GM12878 (cell line): Measurements from ENCODE around the gene ST13. TPM values are rescaled to one million over a fixed set of nuclear protein-coding genes. Genes with fewer than 3 reads are reported as not detected.
A peak's percentile ranks its signal among the peaks of the same experiment; 100 is the strongest.

Experiments used
- BACH1 ChIP-seq: fragments of 450-650 bp; IDR thresholded peaks from 2 replicates; pipeline ENCODE4 v1.6.1; 2017; ENCODE audit warnings: mild to moderate bottlenecking, borderline replicate concordance
- EP300 ChIP-seq, 2 experiments: fragments of 150-350 bp in 1 of 2; IDR thresholded peaks; 2 replicates each; pipeline ENCODE4 v1.6.1; 2011 to 2012; ENCODE audit warnings: low read depth in 2 of 2, low read length in 2 of 2, borderline replicate concordance in 1 of 2, improper control_type of control experiment in 1 of 2, inconsistent platforms in 1 of 2; ENCODE audit not compliant: control insufficient read depth in 1 of 2
- FOXM1 ChIP-seq: IDR thresholded peaks from 2 replicates; pipeline ENCODE4 v1.6.1; 2012; ENCODE audit warnings: low read depth, mild to moderate bottlenecking, inconsistent platforms, low read length, moderate library complexity
- KDM1A ChIP-seq: fragments of 200-600 bp; sonication (generic); IDR thresholded peaks from 2 replicates; pipeline ENCODE4 v1.6.1; 2016; ENCODE audit warnings: borderline replicate concordance
- LARP7 ChIP-seq: fragments of 450-650 bp; IDR thresholded peaks from 2 replicates; pipeline ENCODE4 v1.6.1; 2017; ENCODE audit warnings: mild to moderate bottlenecking
- MXI1 ChIP-seq: fragments of 150-350 bp; IDR thresholded peaks from 2 replicates; pipeline ENCODE4 v1.6.1; 2011; ENCODE audit warnings: low read depth, mild to moderate bottlenecking, inconsistent platforms, low read length, improper control_type of control experiment
- NBN ChIP-seq: fragments of 450-650 bp; IDR thresholded peaks from 2 replicates; pipeline ENCODE4 v1.6.1; 2016
- PKNOX1 ChIP-seq: fragments of 450-650 bp; IDR thresholded peaks from 2 replicates; pipeline ENCODE4 v1.6.1; 2016; ENCODE audit warnings: mild to moderate bottlenecking
- SP1 ChIP-seq: IDR thresholded peaks from one replicate; pipeline ENCODE4 v1.6.1; 2011; ENCODE audit warnings: low read depth, low read length
- SREBF1 ChIP-seq: IDR thresholded peaks from 2 replicates; pipeline ENCODE4 v1.6.1; 2012; ENCODE audit warnings: mild to moderate bottlenecking, low read length
- TCF3 ChIP-seq: IDR thresholded peaks from 2 replicates; pipeline ENCODE4 v1.6.1; 2012; ENCODE audit warnings: low read depth, mild to moderate bottlenecking, low read length, borderline replicate concordance; ENCODE audit not compliant: insufficient read depth
- USF2 ChIP-seq: IDR thresholded peaks from 2 replicates; pipeline ENCODE4 v1.6.1; 2011; ENCODE audit warnings: low read depth, low read length, improper control_type of control experiment, borderline replicate concordance
- ZBTB4 ChIP-seq: fragments of 450-650 bp; formaldehyde crosslinking; IDR thresholded peaks from 2 replicates; pipeline ENCODE4 v1.4.0; 2022; ENCODE audit warnings: mild to moderate bottlenecking, moderate library complexity
- ZNF384 ChIP-seq: IDR thresholded peaks from 2 replicates; pipeline ENCODE4 v1.6.1; 2012; ENCODE audit warnings: low read depth, mild to moderate bottlenecking, low read length, improper control_type of control experiment, borderline replicate concordance
- ZZZ3 ChIP-seq: IDR thresholded peaks from 2 replicates; pipeline ENCODE4 v1.6.1; 2011; ENCODE audit warnings: low read depth; ENCODE audit not compliant: control insufficient read depth, insufficient read length
- polyA plus RNA-seq, 11 experiments: library from polyadenylated mRNA; depleted of rRNA in 4 of 11; unstranded in 6 of 11; stranded (reverse) in 5 of 11; fragments of >200 nt; fragmentation: Nextera tagmentation in 4 of 11; fragmentation: Illumina TruSeq in 1 of 11; extraction: Ambion mirVana in 4 of 11; extraction: Trizol in 1 of 11; gene quantifications; 1 replicate in 1 of 11; 2 replicates in 10 of 11; pipeline versions ENCODE4 v1.2.1 to v1.2.3, GENCODE V29; 2011 to 2016; ENCODE audit warnings: inconsistent platforms in 2 of 11, missing spikeins in 2 of 11, low read depth in 1 of 11
- total RNA-seq, 4 experiments: library from RNA; depleted of rRNA in 3 of 4; stranded (reverse); fragments of >200 nt in 3 of 4; fragmentation: Illumina TruSeq in 1 of 4; extraction: Trizol in 1 of 4; gene quantifications; 2 replicates each; pipeline versions ENCODE4 v1.2.1 to v1.2.3, GENCODE V29; 2013 to 2021
- TF ChIP-seq, protein P1 (sequence below): fragments of 450-650 bp; IDR thresholded peaks from 2 replicates; pipeline ENCODE4 v1.6.1; 2014; ENCODE audit warnings: mild to moderate bottlenecking
- TF ChIP-seq, protein P2 (sequence below): IDR thresholded peaks from 2 replicates; pipeline ENCODE4 v1.6.1; 2012; ENCODE audit warnings: mild to moderate bottlenecking, low read depth, low read length

ST13 gene
- total and polyA plus RNA-seq, 10 of the 15 experiments (the other 5 are each of a cell fraction or from before 2014, with no cell fraction given) = 52.5 to 286 (median 181) TPM

GRCh38 chr22:40855979-40856512 is 393 bp downstream of the ST13 start (continued):
- TF ChIP-seq EP300 (IDR thresholded peaks at IDR 0.05; ENCODE audit: borderline replicate concordance in 1 of 2, control insufficient read depth in 1 of 2, low read depth in 2 of 2, low read length in 2 of 2) (no peak), LARP7 (peak; percentile 76), NBN (no peak), BACH1 (no peak), ZZZ3 (no peak), ZNF384 (no peak), TCF3 (no peak), SP1 (no peak), SREBF1 (no peak), KDM1A (no peak), USF2 (no peak), PKNOX1 (no peak), MXI1 (peak; percentile 50), ZBTB4 (no peak), FOXM1 (no peak)
- TF ChIP-seq, protein P1, sequence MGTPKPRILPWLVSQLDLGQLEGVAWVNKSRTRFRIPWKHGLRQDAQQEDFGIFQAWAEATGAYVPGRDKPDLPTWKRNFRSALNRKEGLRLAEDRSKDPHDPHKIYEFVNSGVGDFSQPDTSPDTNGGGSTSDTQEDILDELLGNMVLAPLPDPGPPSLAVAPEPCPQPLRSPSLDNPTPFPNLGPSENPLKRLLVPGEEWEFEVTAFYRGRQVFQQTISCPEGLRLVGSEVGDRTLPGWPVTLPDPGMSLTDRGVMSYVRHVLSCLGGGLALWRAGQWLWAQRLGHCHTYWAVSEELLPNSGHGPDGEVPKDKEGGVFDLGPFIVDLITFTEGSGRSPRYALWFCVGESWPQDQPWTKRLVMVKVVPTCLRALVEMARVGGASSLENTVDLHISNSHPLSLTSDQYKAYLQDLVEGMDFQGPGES = 0 out of 2 replicates have a peak, but pooled peaks have one; percentile 15
- TF ChIP-seq, protein P2, sequence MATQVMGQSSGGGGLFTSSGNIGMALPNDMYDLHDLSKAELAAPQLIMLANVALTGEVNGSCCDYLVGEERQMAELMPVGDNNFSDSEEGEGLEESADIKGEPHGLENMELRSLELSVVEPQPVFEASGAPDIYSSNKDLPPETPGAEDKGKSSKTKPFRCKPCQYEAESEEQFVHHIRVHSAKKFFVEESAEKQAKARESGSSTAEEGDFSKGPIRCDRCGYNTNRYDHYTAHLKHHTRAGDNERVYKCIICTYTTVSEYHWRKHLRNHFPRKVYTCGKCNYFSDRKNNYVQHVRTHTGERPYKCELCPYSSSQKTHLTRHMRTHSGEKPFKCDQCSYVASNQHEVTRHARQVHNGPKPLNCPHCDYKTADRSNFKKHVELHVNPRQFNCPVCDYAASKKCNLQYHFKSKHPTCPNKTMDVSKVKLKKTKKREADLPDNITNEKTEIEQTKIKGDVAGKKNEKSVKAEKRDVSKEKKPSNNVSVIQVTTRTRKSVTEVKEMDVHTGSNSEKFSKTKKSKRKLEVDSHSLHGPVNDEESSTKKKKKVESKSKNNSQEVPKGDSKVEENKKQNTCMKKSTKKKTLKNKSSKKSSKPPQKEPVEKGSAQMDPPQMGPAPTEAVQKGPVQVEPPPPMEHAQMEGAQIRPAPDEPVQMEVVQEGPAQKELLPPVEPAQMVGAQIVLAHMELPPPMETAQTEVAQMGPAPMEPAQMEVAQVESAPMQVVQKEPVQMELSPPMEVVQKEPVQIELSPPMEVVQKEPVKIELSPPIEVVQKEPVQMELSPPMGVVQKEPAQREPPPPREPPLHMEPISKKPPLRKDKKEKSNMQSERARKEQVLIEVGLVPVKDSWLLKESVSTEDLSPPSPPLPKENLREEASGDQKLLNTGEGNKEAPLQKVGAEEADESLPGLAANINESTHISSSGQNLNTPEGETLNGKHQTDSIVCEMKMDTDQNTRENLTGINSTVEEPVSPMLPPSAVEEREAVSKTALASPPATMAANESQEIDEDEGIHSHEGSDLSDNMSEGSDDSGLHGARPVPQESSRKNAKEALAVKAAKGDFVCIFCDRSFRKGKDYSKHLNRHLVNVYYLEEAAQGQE = no peak
